Neural cell (in vitro differentiated cells): ENCODE results near the gene ANKRD13B. TPM values are rescaled to one million over a fixed set of nuclear protein-coding genes. Genes with fewer than 3 reads are reported as not detected.
"Not testable (repeated sequence)": the region's sequence is repeated elsewhere in the genome, so short reads cannot be mapped to it uniquely, and the experiment has no call there.

Source experiments
- H2AFZ ChIP-seq: fragments of 200-600, 300-800 bp; sonication (generic), shearing (Covaris generic); 2 replicates; pipeline ENCODE4 v1.6.0; 2014; ENCODE audit warnings: low read depth, mild to moderate bottlenecking, antibody characterized with exemption, low read length, moderate library complexity
- H3F3A ChIP-seq: fragments of 200-600 bp; shearing (Covaris generic); 2 replicates; pipeline ENCODE4 v1.6.1; 2016; ENCODE audit warnings: mild to moderate bottlenecking, moderate library complexity, mixed read lengths, antibody characterized with exemption, low read length; ENCODE audit not compliant: insufficient read depth, poor library complexity, severe bottlenecking
- H3K27ac ChIP-seq: fragments of 200-600, 300-800 bp; sonication (generic), shearing (Covaris generic); 2 replicates; pipeline ENCODE4 v1.5.1; 2014; ENCODE audit warnings: mild to moderate bottlenecking, low read length, moderate library complexity
- H3K27me3 ChIP-seq: fragments of 300-800, 200-600 bp; sonication (generic), shearing (Covaris generic); 2 replicates; pipeline ENCODE4 v1.6.0; 2014; ENCODE audit warnings: mild to moderate bottlenecking, low read depth, low read length, moderate library complexity; ENCODE audit not compliant: insufficient read depth
- H3K36me3 ChIP-seq: fragments of 300-800, 200-600 bp; sonication (generic), shearing (Covaris generic); 2 replicates; pipeline ENCODE4 v1.5.1; 2014; ENCODE audit warnings: mild to moderate bottlenecking, antibody characterized with exemption, low read length, moderate library complexity; ENCODE audit not compliant: insufficient read depth
- H3K4me2 ChIP-seq: fragments of 300-800, 200-600 bp; sonication (generic), shearing (Covaris generic); 2 replicates; pipeline ENCODE4 v1.6.0; 2014; ENCODE audit warnings: mild to moderate bottlenecking, low read length
- H3K4me3 ChIP-seq: fragments of 300-800, 200-600 bp; sonication (generic), shearing (Covaris generic); 2 replicates; pipeline ENCODE4 v1.5.1; 2014; ENCODE audit warnings: mild to moderate bottlenecking, low read length, moderate library complexity
- H3K79me2 ChIP-seq: fragments of 200-600 bp; shearing (Covaris generic); replicated peaks from 2 replicates; pipeline ENCODE4 v1.6.0; 2014; ENCODE audit warnings: mild to moderate bottlenecking, low read length, moderate library complexity; ENCODE audit not compliant: insufficient read depth
- H3K9ac ChIP-seq: fragments of 300-800, 200-600 bp; sonication (generic), shearing (Covaris generic); 2 replicates; pipeline ENCODE4 v1.6.1; 2016; ENCODE audit warnings: mild to moderate bottlenecking, low read length, mixed read lengths
- H3K9me2 ChIP-seq: fragments of 200-600 bp; shearing (Covaris generic); 2 replicates; pipeline ENCODE4 v1.6.1; 2016; ENCODE audit warnings: mild to moderate bottlenecking, low read length, mixed read lengths; ENCODE audit not compliant: insufficient read depth
- H3K9me3 ChIP-seq: fragments of 200-600, 300-800 bp; sonication (generic), shearing (Covaris generic); 2 replicates; pipeline ENCODE4 v1.6.1; 2016; ENCODE audit warnings: mild to moderate bottlenecking, mixed run types, low read length, moderate library complexity, mixed read lengths
- H4K20me1 ChIP-seq: fragments of 200-600 bp; shearing (Covaris generic); 2 replicates; pipeline ENCODE4 v1.6.1; 2016; ENCODE audit warnings: mild to moderate bottlenecking, mixed run types; ENCODE audit not compliant: insufficient read depth
- CTCF ChIP-seq: fragments of 450-650 bp; IDR thresholded peaks from 2 replicates; pipeline ENCODE4 v1.5.1; 2014; ENCODE audit warnings: antibody characterized with exemption, mild to moderate bottlenecking, moderate library complexity; ENCODE audit not compliant: poor library complexity, severe bottlenecking
- EP300 ChIP-seq: fragments of 450-650 bp; conservative IDR thresholded peaks from 2 replicates; pipeline ENCODE4 v1.6.1; 2014; ENCODE audit warnings: antibody characterized with exemption, mild to moderate bottlenecking, moderate library complexity; ENCODE audit not compliant: poor library complexity, severe bottlenecking
- EZH2 ChIP-seq: fragments of 200-600, 300-800 bp; shearing (Covaris generic), sonication (generic); IDR thresholded peaks from 2 replicates; pipeline ENCODE4 v1.6.1; 2014; ENCODE audit warnings: antibody characterized with exemption, low read length, borderline replicate concordance, mild to moderate bottlenecking; ENCODE audit not compliant: insufficient read depth, poor library complexity, severe bottlenecking
- MXI1 ChIP-seq: fragments of 450-650 bp; conservative IDR thresholded peaks from 2 replicates; pipeline ENCODE4 v1.6.1; 2014; ENCODE audit warnings: antibody characterized with exemption, mild to moderate bottlenecking; ENCODE audit not compliant: poor library complexity, severe bottlenecking
- POLR2AphosphoS5 ChIP-seq: IDR thresholded peaks from 2 replicates; pipeline ENCODE4 v1.6.1; 2012
- RAD21 ChIP-seq: fragments of 450-650 bp; conservative IDR thresholded peaks from 2 replicates; pipeline ENCODE4 v1.6.1; 2014; ENCODE audit warnings: antibody characterized with exemption, mild to moderate bottlenecking, moderate library complexity
- SMC3 ChIP-seq: fragments of 450-650 bp; conservative IDR thresholded peaks from 2 replicates; pipeline ENCODE4 v1.6.1; 2014; ENCODE audit warnings: antibody characterized with exemption, mild to moderate bottlenecking, moderate library complexity; ENCODE audit not compliant: poor library complexity
- TAF1 ChIP-seq: IDR thresholded peaks from 2 replicates; pipeline ENCODE4 v1.6.1; 2012; ENCODE audit warnings: low read depth
- polyA plus RNA-seq: library from polyadenylated mRNA; depleted of rRNA; stranded (reverse); fragments of >200 nt; gene quantifications from 2 replicates; pipeline ENCODE4 v1.2.3, GENCODE V29; 2014
- TF ChIP-seq, protein P1 (sequence below): IDR thresholded peaks from 2 replicates; pipeline ENCODE4 v1.6.1; 2012; ENCODE audit warnings: borderline replicate concordance

The ANKRD13B gene
- polyA plus RNA-seq, 1 donor from 2014 or later = 35.0 TPM

- TF ChIP-seq MXI1 (no peak), POLR2AphosphoS5 (no peak)
- Histone ChIP-seq H2AFZ (no peak overlapping the region), H3K79me2 (no peaks in the 10 kb centered on the region), H3K36me3 (no peaks in the 10 kb centered on the region), H3K27ac (no peak overlapping the region), H3K9me2 (no peaks in the 10 kb centered on the region), H3K9ac (no peak overlapping the region), H3K4me3 (no peak overlapping the region), H3K9me3 (no peaks in the 10 kb centered on the region), H4K20me1 (no peaks in the 10 kb centered on the region), H3K27me3 (no peaks in the 10 kb centered on the region), H3K4me2 (no peak overlapping the region), H3F3A (no peaks in the 10 kb centered on the region)
Measured at GRCh38 chr17:29650396-29650795, 57.5 kb downstream of the ANKRD13B start.

GRCh38 chr17:29651913-29652312, 59.0 kb downstream of the ANKRD13B start:
- H3K4me2 ChIP-seq, H3K79me2 ChIP-seq, H3K9me3 ChIP-seq, H3F3A ChIP-seq, H3K27ac ChIP-seq, H3K27me3 ChIP-seq, H3K9ac ChIP-seq, H4K20me1 ChIP-seq, H3K9me2 ChIP-seq, H2AFZ ChIP-seq, H3K36me3 ChIP-seq, H3K4me3 ChIP-seq: not testable (repeated sequence)

DNA sequence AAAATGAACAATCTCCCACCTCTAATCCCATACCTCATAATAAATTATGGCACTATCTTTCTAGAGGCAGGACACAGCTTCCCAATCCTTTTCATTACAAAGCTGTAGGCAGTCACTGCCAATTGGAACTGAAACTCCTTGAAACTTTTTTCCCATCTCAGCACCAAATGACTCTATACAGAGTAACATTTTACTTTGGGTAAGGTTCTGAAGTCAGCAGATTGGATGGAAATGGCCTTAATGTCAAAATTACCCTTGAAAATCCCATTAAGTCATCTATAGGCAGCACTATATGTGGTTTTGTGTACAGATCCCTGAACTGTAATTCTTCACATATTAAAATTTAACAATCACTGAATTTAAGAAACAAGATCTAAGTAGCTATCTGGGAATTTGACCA, 60.0 kb downstream of the ANKRD13B start:
- no peak overlapping the region for H3K9ac ChIP-seq
- TF ChIP-seq RAD21 (no peak), CTCF (no peak), EZH2 (no peak), POLR2AphosphoS5 (no peak)
- H2AFZ ChIP-seq = no peak overlapping the region
- no peaks in the 10 kb centered on the region for H3K79me2 ChIP-seq
- no peaks in the 10 kb centered on the region for H4K20me1 ChIP-seq
- no peak overlapping the region for H3K27ac ChIP-seq
- no peaks in the 10 kb centered on the region for H3K9me2 ChIP-seq
- no peaks in the 10 kb centered on the region for H3F3A ChIP-seq
- no peaks in the 10 kb centered on the region for H3K27me3 ChIP-seq
- H3K9me3 ChIP-seq = no peaks in the 10 kb centered on the region
- no peak overlapping the region for H3K4me2 ChIP-seq
- H3K36me3 ChIP-seq = no peaks in the 10 kb centered on the region
- H3K4me3 ChIP-seq = no peak overlapping the region

- no peaks in the 10 kb centered on the region for H3K9me3 ChIP-seq
- no peak overlapping the region for H2AFZ ChIP-seq
- no peaks in the 10 kb centered on the region for H4K20me1 ChIP-seq
- no peaks in the 10 kb centered on the region for H3K79me2 ChIP-seq
- no peak overlapping the region for H3K4me2 ChIP-seq
- TF ChIP-seq RAD21 = no peak
- TF ChIP-seq EZH2 = no peak
- no peak for TF ChIP-seq CTCF
- no peak for TF ChIP-seq EP300
- TF ChIP-seq POLR2AphosphoS5 = no peak
- TF ChIP-seq, protein P1, sequence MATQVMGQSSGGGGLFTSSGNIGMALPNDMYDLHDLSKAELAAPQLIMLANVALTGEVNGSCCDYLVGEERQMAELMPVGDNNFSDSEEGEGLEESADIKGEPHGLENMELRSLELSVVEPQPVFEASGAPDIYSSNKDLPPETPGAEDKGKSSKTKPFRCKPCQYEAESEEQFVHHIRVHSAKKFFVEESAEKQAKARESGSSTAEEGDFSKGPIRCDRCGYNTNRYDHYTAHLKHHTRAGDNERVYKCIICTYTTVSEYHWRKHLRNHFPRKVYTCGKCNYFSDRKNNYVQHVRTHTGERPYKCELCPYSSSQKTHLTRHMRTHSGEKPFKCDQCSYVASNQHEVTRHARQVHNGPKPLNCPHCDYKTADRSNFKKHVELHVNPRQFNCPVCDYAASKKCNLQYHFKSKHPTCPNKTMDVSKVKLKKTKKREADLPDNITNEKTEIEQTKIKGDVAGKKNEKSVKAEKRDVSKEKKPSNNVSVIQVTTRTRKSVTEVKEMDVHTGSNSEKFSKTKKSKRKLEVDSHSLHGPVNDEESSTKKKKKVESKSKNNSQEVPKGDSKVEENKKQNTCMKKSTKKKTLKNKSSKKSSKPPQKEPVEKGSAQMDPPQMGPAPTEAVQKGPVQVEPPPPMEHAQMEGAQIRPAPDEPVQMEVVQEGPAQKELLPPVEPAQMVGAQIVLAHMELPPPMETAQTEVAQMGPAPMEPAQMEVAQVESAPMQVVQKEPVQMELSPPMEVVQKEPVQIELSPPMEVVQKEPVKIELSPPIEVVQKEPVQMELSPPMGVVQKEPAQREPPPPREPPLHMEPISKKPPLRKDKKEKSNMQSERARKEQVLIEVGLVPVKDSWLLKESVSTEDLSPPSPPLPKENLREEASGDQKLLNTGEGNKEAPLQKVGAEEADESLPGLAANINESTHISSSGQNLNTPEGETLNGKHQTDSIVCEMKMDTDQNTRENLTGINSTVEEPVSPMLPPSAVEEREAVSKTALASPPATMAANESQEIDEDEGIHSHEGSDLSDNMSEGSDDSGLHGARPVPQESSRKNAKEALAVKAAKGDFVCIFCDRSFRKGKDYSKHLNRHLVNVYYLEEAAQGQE = no peak
- no peak for TF ChIP-seq SMC3
- no peak for TF ChIP-seq MXI1
- TF ChIP-seq TAF1 = no peak
- no peak overlapping the region for H3K4me3 ChIP-seq
- H3F3A ChIP-seq = no peaks in the 10 kb centered on the region
- no peaks in the 10 kb centered on the region for H3K36me3 ChIP-seq
- no peaks in the 10 kb centered on the region for H3K9me2 ChIP-seq
- H3K27ac ChIP-seq = no peak overlapping the region
- H3K9ac ChIP-seq = no peak overlapping the region
- no peaks in the 10 kb centered on the region for H3K27me3 ChIP-seq
Measured at GRCh38 chr17:29653995-29654714, 61.2 kb downstream of the ANKRD13B start.
